Mesenchymal stem cell (in vitro differentiated cells and primary cell): ENCODE results near the gene DLEC1.

Experiments used
- DNase-seq: peaks from one replicate; pipeline ENCODE4 v3.0.0-alpha.2; 2013
- H2AFZ ChIP-seq: one replicate; pipeline ENCODE4 v1.6.1; 2013; ENCODE audit warnings: low read depth, mild to moderate bottlenecking, control low read depth, inconsistent platforms, low read length, moderate library complexity
- H2AK5ac ChIP-seq: 2 replicates; pipeline ENCODE4 v1.6.1; 2013; ENCODE audit warnings: low read length, moderate library complexity, mild to moderate bottlenecking, inconsistent platforms; ENCODE audit not compliant: severe bottlenecking
- H2BK120ac ChIP-seq: one replicate; pipeline ENCODE4 v1.6.1; 2013; ENCODE audit warnings: low read depth, mild to moderate bottlenecking, inconsistent platforms, low read length, moderate library complexity
- H2BK12ac ChIP-seq, 2 experiments: one replicate each; pipeline ENCODE4 v1.6.1; 2013; ENCODE audit warnings: inconsistent platforms in 2 of 2, low read length in 2 of 2, mild to moderate bottlenecking in 2 of 2, moderate library complexity in 2 of 2, control low read depth in 1 of 2
- H2BK15ac ChIP-seq: one replicate; pipeline ENCODE4 v1.6.1; 2013; ENCODE audit warnings: mild to moderate bottlenecking, low read depth, inconsistent platforms; ENCODE audit not compliant: poor library complexity, severe bottlenecking
- H2BK5ac ChIP-seq: 2 replicates; pipeline ENCODE4 v1.6.1; 2013; ENCODE audit warnings: low read depth, mild to moderate bottlenecking, low read length, control low read depth, inconsistent platforms; ENCODE audit not compliant: poor library complexity, severe bottlenecking
- H3K14ac ChIP-seq, 2 experiments: one replicate each; pipeline ENCODE4 v1.6.1; 2013; ENCODE audit warnings: inconsistent platforms in 2 of 2, low read length in 2 of 2, control low read depth in 1 of 2, mild to moderate bottlenecking in 1 of 2, moderate library complexity in 1 of 2
- H3K18ac ChIP-seq, 2 experiments: one replicate each; pipeline ENCODE4 v1.6.1; 2013; ENCODE audit warnings: inconsistent platforms in 2 of 2, low read length in 2 of 2, control low read depth in 1 of 2, low read depth in 1 of 2, mild to moderate bottlenecking in 1 of 2
- H3K23ac ChIP-seq, 2 experiments: one replicate each; pipeline ENCODE4 v1.6.1; 2013; ENCODE audit warnings: inconsistent platforms in 2 of 2, low read length in 2 of 2, mild to moderate bottlenecking in 2 of 2, moderate library complexity in 2 of 2, control low read depth in 1 of 2
- H3K27ac ChIP-seq: 2 replicates; pipeline ENCODE4 v1.5.1; 2013; ENCODE audit warnings: mild to moderate bottlenecking, moderate library complexity, low read length, control low read depth, inconsistent platforms; ENCODE audit not compliant: poor library complexity, severe bottlenecking
- H3K27me3 ChIP-seq, 2 experiments: 2 replicates each; pipeline versions ENCODE4 v1.6.1 to v1.7.0; 2013; ENCODE audit warnings: low read length in 2 of 2, mild to moderate bottlenecking in 2 of 2, moderate library complexity in 2 of 2, control low read depth in 1 of 2, inconsistent platforms in 1 of 2; ENCODE audit not compliant: control insufficient read depth in 1 of 2, insufficient read depth in 1 of 2
- H3K36me3 ChIP-seq, 2 experiments: 2 replicates each; pipeline versions ENCODE4 v1.6.1 to v1.7.0; 2013; ENCODE audit warnings: low read length in 2 of 2, control low read depth in 1 of 2, inconsistent platforms in 1 of 2, low read depth in 1 of 2, mild to moderate bottlenecking in 1 of 2; ENCODE audit not compliant: insufficient read depth in 2 of 2, control insufficient read depth in 1 of 2
- H3K4ac ChIP-seq, 2 experiments: one replicate each; pipeline ENCODE4 v1.6.1; 2013; ENCODE audit warnings: inconsistent platforms in 2 of 2, low read length in 2 of 2, mild to moderate bottlenecking in 2 of 2, moderate library complexity in 2 of 2, control low read depth in 1 of 2, low read depth in 1 of 2
- H3K4me1 ChIP-seq: 2 replicates; pipeline ENCODE4 v1.6.1; 2013; ENCODE audit warnings: low read depth, low read length, control low read depth; ENCODE audit not compliant: control insufficient read depth, insufficient read depth
- H3K4me2 ChIP-seq: 2 replicates; pipeline ENCODE4 v1.6.1; 2013; ENCODE audit warnings: low read length, mild to moderate bottlenecking, inconsistent platforms; ENCODE audit not compliant: poor library complexity, severe bottlenecking
- H3K4me3 ChIP-seq, 2 experiments: 2 replicates each; pipeline versions ENCODE4 v1.5.1 to v1.7.0; 2013; ENCODE audit warnings: low read length in 2 of 2, mild to moderate bottlenecking in 2 of 2, control low read depth in 1 of 2, low read depth in 1 of 2; ENCODE audit not compliant: insufficient read depth in 1 of 2
- H3K79me1 ChIP-seq: replicated peaks from 2 replicates; pipeline ENCODE4 v1.6.1; 2013; ENCODE audit warnings: mild to moderate bottlenecking, control low read depth, low read length, inconsistent platforms; ENCODE audit not compliant: poor library complexity, severe bottlenecking
- H3K9ac ChIP-seq: 2 replicates; pipeline ENCODE4 v1.7.0; 2013; ENCODE audit warnings: mild to moderate bottlenecking, low read length, moderate library complexity
- H3K9me3 ChIP-seq: 2 replicates; pipeline ENCODE4 v1.7.0; 2013; ENCODE audit warnings: mild to moderate bottlenecking, low read length; ENCODE audit not compliant: control insufficient read depth
- H4K8ac ChIP-seq: one replicate; pipeline ENCODE4 v1.6.1; 2013; ENCODE audit warnings: inconsistent platforms, mild to moderate bottlenecking, low read length, moderate library complexity
- H4K91ac ChIP-seq: one replicate; pipeline ENCODE4 v1.6.1; 2013; ENCODE audit warnings: mild to moderate bottlenecking, low read length, inconsistent platforms
- WGBS: methylation state at CpG from one replicate; pipeline ENCODE4 v1.1.7; 2013; ENCODE audit warnings: mixed read lengths; 5-methylcytosine and 5-hydroxymethylcytosine counted together

The DLEC1 gene

GRCh38 chr3:38000242-38000916 is 38.6 kb upstream of the DLEC1 start:
- Histone ChIP-seq H3K9me3 (no peaks in the 10 kb centered on the region), H3K4ac (no peak overlapping the region), H4K91ac (no peak overlapping the region), H2BK120ac (no peak overlapping the region), H2AFZ (no peak overlapping the region), H2BK5ac (no peak overlapping the region), H3K27ac (no peak overlapping the region), H3K27me3 (no peaks in the 10 kb centered on the region), H2BK15ac (no peak overlapping the region), H3K18ac (no peak overlapping the region), H3K14ac (no peak overlapping the region), H3K4me2 (no peak overlapping the region), H3K36me3 (peaks cover 7 to 47% of the 10 kb centered on the region in 2 experiments), H3K9ac (no peak overlapping the region), H2AK5ac (no peak overlapping the region), H4K8ac (no peak overlapping the region), H3K23ac (no peak overlapping the region), H3K4me3 (no peak overlapping the region), H3K4me1 (peaks cover 14% of the 10 kb centered on the region), H2BK12ac (no peak overlapping the region), H3K79me1 (no peaks in the 10 kb centered on the region)
- WGBS = 96% methylated on average over 6 of the region's 6 CpGs
- no peak for DNase-seq

GRCh38 chr3:38000965-38001455 is 38.0 kb upstream of the DLEC1 start:
- DNase-seq = no peak
- Histone ChIP-seq H3K18ac (no peak overlapping the region), H3K9ac (no peak overlapping the region), H2BK15ac (no peak overlapping the region), H3K4me1 (peaks cover 13% of the 10 kb centered on the region), H4K91ac (no peak overlapping the region), H3K79me1 (no peaks in the 10 kb centered on the region), H3K27me3 (no peaks in the 10 kb centered on the region), H2AK5ac (no peak overlapping the region), H3K4me2 (no peak overlapping the region), H3K9me3 (no peaks in the 10 kb centered on the region), H3K4ac (no peak overlapping the region), H3K23ac (no peak overlapping the region), H3K27ac (no peak overlapping the region), H3K14ac (no peak overlapping the region), H4K8ac (no peak overlapping the region), H2AFZ (no peak overlapping the region), H2BK12ac (no peak overlapping the region), H2BK120ac (no peak overlapping the region), H3K4me3 (no peak overlapping the region), H2BK5ac (no peak overlapping the region), H3K36me3 (peaks cover 7 to 44% of the 10 kb centered on the region in 2 experiments)
- 93% methylated on average over 6 of the region's 6 CpGs for whole genome bisulfite sequencing

- no peak overlapping the region for H2BK120ac ChIP-seq
- H2BK5ac ChIP-seq = no peak overlapping the region
- H2AK5ac ChIP-seq = no peak overlapping the region
- H3K27me3 ChIP-seq = no peaks in the 10 kb centered on the region
- no peak overlapping the region for H3K18ac ChIP-seq
- H3K27ac ChIP-seq = no peak overlapping the region
- no peak for DNase-seq
- no peak overlapping the region for H3K4me3 ChIP-seq
- H3K4ac ChIP-seq = no peak overlapping the region
- H4K91ac ChIP-seq = no peak overlapping the region
- no peak overlapping the region for H2AFZ ChIP-seq
- no peak overlapping the region for H3K4me2 ChIP-seq
- peaks cover 13% of the 10 kb centered on the region for H3K4me1 ChIP-seq
- H3K9ac ChIP-seq = no peak overlapping the region
- H2BK12ac ChIP-seq = no peak overlapping the region
- no peak overlapping the region for H3K23ac ChIP-seq
- H3K14ac ChIP-seq = no peak overlapping the region
- H2BK15ac ChIP-seq = no peak overlapping the region
- H3K79me1 ChIP-seq = no peaks in the 10 kb centered on the region
- WGBS = 84% methylated on average over 8 of the region's 9 CpGs
- H3K36me3 ChIP-seq = peaks cover 12 to 44% of the 10 kb centered on the region in 2 experiments
- no peak overlapping the region for H4K8ac ChIP-seq
- H3K9me3 ChIP-seq = no peaks in the 10 kb centered on the region
These were observed 37.4 kb upstream of the DLEC1 start for GRCh38 chr3:38001456-38002081.

GRCh38 chr3:38002291-38002876 is 36.6 kb upstream of the DLEC1 start:
- H3K79me1 ChIP-seq = no peaks in the 10 kb centered on the region
- no peak overlapping the region for H2BK5ac ChIP-seq
- peaks cover 13% of the 10 kb centered on the region for H3K4me1 ChIP-seq
- no peak overlapping the region for H3K4me2 ChIP-seq
- no peak overlapping the region for H2AFZ ChIP-seq
- no peak overlapping the region for H2BK120ac ChIP-seq
- WGBS = 98% methylated on average over 6 of the region's 6 CpGs
- H4K8ac ChIP-seq = no peak overlapping the region
- H3K36me3 ChIP-seq = peaks cover 19 to 47% of the 10 kb centered on the region in 2 experiments
- no peak overlapping the region for H4K91ac ChIP-seq
- H3K27me3 ChIP-seq = no peaks in the 10 kb centered on the region
- H3K4ac ChIP-seq = no peak overlapping the region
- no peak overlapping the region for H3K18ac ChIP-seq
- no peak overlapping the region for H3K23ac ChIP-seq
- no peak overlapping the region for H3K4me3 ChIP-seq
- H3K9me3 ChIP-seq = no peaks in the 10 kb centered on the region
- no peak overlapping the region for H3K27ac ChIP-seq
- no peak overlapping the region for H3K14ac ChIP-seq
- H2BK12ac ChIP-seq = no peak overlapping the region
- no peak overlapping the region for H3K9ac ChIP-seq
- no peak for DNase-seq
- no peak overlapping the region for H2AK5ac ChIP-seq
- H2BK15ac ChIP-seq = no peak overlapping the region
